Activated CD4-positive, alpha-beta T cell treated with anti-CD3 and anti-CD28 coated beads, Interleukin-2, amount 50 U/mL, for 1 hour (primary cell): ENCODE data around the gene C2CD4C.
"Not testable (repeated sequence)": the region's sequence is repeated elsewhere in the genome, so short reads cannot be mapped to it uniquely, and the experiment has no call there.

Experiments used
- DNase-seq: peaks from one replicate; pipeline ENCODE4 v3.0.0-alpha.2; 2020

C2CD4C gene

GRCh38 chr19:437041-437440 lies 28.1 kb upstream of the C2CD4C start:
- DNase-seq = no peak

GRCh38 chr19:436413-436950 lies 27.5 kb upstream of the C2CD4C start:
- DNase-seq = no peak

- DNase-seq = no peak
Measured at GRCh38 chr19:435707-436412, 26.9 kb upstream of the C2CD4C start.

GRCh38 chr19:435056-435706 lies 26.2 kb upstream of the C2CD4C start:
- DNase-seq = no peak

GRCh38 chr19:434152-434960 lies 25.4 kb upstream of the C2CD4C start:
- no peak for DNase-seq

- DNase-seq = no peak
Measured at GRCh38 chr19:430701-431100, 21.8 kb upstream of the C2CD4C start.

- DNase-seq = no peak
Measured at GRCh38 chr19:428149-428548, 19.2 kb upstream of the C2CD4C start.

GRCh38 chr19:427675-428074 lies 18.7 kb upstream of the C2CD4C start:
- DNase-seq = not testable (repeated sequence)

- DNase-seq = no peak
Measured at GRCh38 chr19:426725-427445, 17.9 kb upstream of the C2CD4C start.

- DNase-seq = no peak
Measured at GRCh38 chr19:425056-425455, 16.1 kb upstream of the C2CD4C start.

GRCh38 chr19:424546-424945 lies 15.6 kb upstream of the C2CD4C start:
- no peak for DNase-seq

GRCh38 chr19:423691-424466 lies 14.9 kb upstream of the C2CD4C start:
- DNase-seq = no peak

GRCh38 chr19:422917-423226 lies 13.9 kb upstream of the C2CD4C start:
- DNase-seq = not testable (repeated sequence)

GRCh38 chr19:422213-422916 lies 13.4 kb upstream of the C2CD4C start:
- DNase-seq = no peak

- DNase-seq = no peak
Measured at GRCh38 chr19:419721-420515, 11.0 kb upstream of the C2CD4C start.

- DNase-seq = no peak
Measured at GRCh38 chr19:418761-419671, 10.1 kb upstream of the C2CD4C start.

GRCh38 chr19:416416-416815 lies 7.5 kb upstream of the C2CD4C start:
- DNase-seq = no peak

GRCh38 chr19:415292-415691 lies 6.3 kb upstream of the C2CD4C start:
- no peak for DNase-seq

- DNase-seq = no peak
Measured at GRCh38 chr19:413756-414420, 4.9 kb upstream of the C2CD4C start.
